Adrenal gland (tissue), 12 donors: ENCODE measurements around the gene CROCC. TPM values are rescaled to one million over a fixed set of nuclear protein-coding genes. Genes with fewer than 3 reads are reported as not detected.

Experiments used
- DNase-seq, 7 donors: peaks; one replicate each; pipeline ENCODE4 v3.0.0-alpha.2; 2019 to 2020
- H3K27ac ChIP-seq, 5 donors: fragments of 200-600 bp; sonication (generic) in 4 of 5; 1 replicate in 3 of 5; 2 replicates in 2 of 5; pipeline versions ENCODE4 v1.5.1 to v1.8.0; 2016 to 2020; ENCODE audit warnings: mild to moderate bottlenecking in 1 of 5
- H3K27me3 ChIP-seq: fragments of 200-600 bp; 2 replicates; pipeline ENCODE4 v1.8.0; 2021
- H3K36me3 ChIP-seq, 2 donors: fragments of 200-600 bp; replicated peaks in 1 of 2; 1 replicate in 1 of 2; 2 replicates in 1 of 2; pipeline versions ENCODE4 v1.5.1 to v1.8.0; 2018 to 2022
- H3K4me1 ChIP-seq, 2 donors: fragments of 200-600 bp; replicated peaks in 1 of 2; 1 replicate in 1 of 2; 2 replicates in 1 of 2; pipeline versions ENCODE4 v1.5.1 to v1.8.0; 2018 to 2021
- H3K4me3 ChIP-seq, 4 donors: fragments of 200-600 bp; sonication (generic) in 3 of 4; one replicate each; pipeline ENCODE4 v1.5.1; 2016 to 2018
- H3K9me3 ChIP-seq, 3 donors: fragments of 200-600 bp; sonication (generic) in 1 of 3; replicated peaks in 1 of 3; 1 replicate in 2 of 3; 2 replicates in 1 of 3; pipeline versions ENCODE4 v1.5.1 to v1.8.0; 2016 to 2021
- POLR2A ChIP-seq, 2 donors: fragments of 450-650 bp; IDR thresholded peaks; one replicate each; pipeline ENCODE4 v1.6.1; 2017; ENCODE audit warnings: antibody characterized with exemption in 2 of 2, mild to moderate bottlenecking in 2 of 2, moderate library complexity in 1 of 2
- WGBS, 4 donors: extraction: QIAGEN DNeasy Blood & Tissue Kit in 2 of 4; methylation state at CpG; one replicate each; pipeline versions ENCODE4 v1.1.5 to v1.1.7; 2013 to 2017; 5-methylcytosine and 5-hydroxymethylcytosine counted together
- intact Hi-C, 2 donors: fragments of 100-400 bp; cut with DNase I; formaldehyde crosslinking; loops; one replicate each; pipeline versions ENCODE4 v1.14.1 to v1.15.0; 2022 to 2023
- polyA plus RNA-seq, 3 donors: library from polyadenylated mRNA; stranded (reverse); fragments of 200-250 nt in 2 of 3; fragments of 350-450 nt in 1 of 3; fragmentation: Illumina TruSeq in 1 of 3; extraction: RNeasy Lipid Tissue Mini Kit (QIAGEN cat#74804) in 1 of 3; gene quantifications; one replicate each; pipeline ENCODE4 v1.2.3, GENCODE V29; 2013 to 2014
- total RNA-seq, 9 donors: library from RNA; depleted of rRNA in 4 of 9; stranded (reverse); fragments of >200 nt in 4 of 9; fragments of 120-200 nt in 1 of 9; fragmentation: NEBNext Ultra II Directional in 1 of 9; extraction: Animal tissue kit (Norgen Biotek cat#: 25700) in 1 of 9; gene quantifications; one replicate each; pipeline versions ENCODE4 v1.1.0 to v1.2.4, GENCODE V29; 2013 to 2023
- TF ChIP-seq, protein P1 (sequence below), 6 experiments: fragments of 450-650 bp in 4 of 6; fragments of 200-600 bp in 2 of 6; sonication (generic) in 1 of 6; IDR thresholded peaks; 1 replicate in 5 of 6; 2 replicates in 1 of 6; pipeline versions ENCODE4 v1.5.1 to v1.8.0; 2016 to 2021; ENCODE audit warnings: antibody characterized with exemption in 6 of 6, mild to moderate bottlenecking in 2 of 6, moderate library complexity in 1 of 6
- donor health status: healthy with polysubstance abuse.
- donor health status: Bipolar disorder and iron deficiency.
- donor health status: DM: yes; HTN: yes; CAD: no.
- donor health status: DM: no; HTN: no; CAD: no.
- donor health status: DM: no; HTN: no; CAD: no.
- donor health status: DM: yes; HTN: yes; CAD: no.

The CROCC gene
- total and polyA plus RNA-seq, 12 donors: 2.3 to 151 (median 19.2) TPM

DNA sequence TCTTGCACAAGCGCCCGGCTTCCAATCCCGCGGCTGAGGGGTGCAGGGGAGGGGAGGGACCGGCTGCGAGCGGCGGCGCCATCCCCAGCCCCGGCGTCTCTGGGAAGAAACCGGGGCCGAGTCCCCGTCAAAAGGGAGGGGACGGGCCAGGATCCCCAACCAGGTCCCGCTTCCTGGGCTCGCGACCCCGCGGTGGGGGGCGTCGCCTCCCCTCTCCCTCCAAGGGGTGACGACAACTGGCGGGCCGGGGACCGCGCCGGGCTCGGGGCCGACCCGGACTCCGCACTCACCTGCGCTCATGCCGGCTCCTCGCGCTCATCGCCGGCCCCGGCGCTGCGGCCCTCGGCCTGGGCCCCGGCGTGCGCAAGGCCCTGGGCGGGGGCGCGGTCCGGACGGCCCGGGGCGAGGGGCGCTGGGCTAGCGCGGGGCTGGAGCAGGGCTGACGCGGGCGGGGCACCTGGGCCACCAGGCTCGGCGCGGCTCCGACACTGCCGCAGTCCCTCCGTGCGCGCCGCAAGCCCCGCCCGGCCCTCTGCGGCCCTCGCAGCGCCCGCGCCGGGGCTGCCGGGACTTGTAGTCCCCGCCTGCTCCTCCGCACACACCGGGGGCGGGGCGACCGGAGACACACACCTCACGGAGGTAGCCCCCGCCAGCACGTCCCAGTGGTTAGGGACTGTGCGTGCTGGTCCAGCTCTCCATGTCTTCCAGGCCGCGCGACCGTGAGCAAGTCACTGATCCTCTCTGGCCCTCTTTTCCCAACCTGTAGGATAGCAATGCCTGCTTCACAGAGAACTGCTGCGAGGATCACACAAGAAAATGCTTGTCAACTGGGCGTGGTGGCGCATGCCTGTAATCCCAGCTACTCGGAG lies 89.9 kb downstream of the CROCC start, which contains the start of gene ATP13A2:
TSS of gene ATP13A2 (minus strand) at position 490 of the 869 bp plus-strand sequence. CDS start at position 300, 190 bp downstream.
- peak within 1 kb of the TSS; percentile 32 to 97 (median 61) for H3K4me3 ChIP-seq
- no peaks in the 10 kb centered on the region for H3K27me3 ChIP-seq
- H3K27ac ChIP-seq: peak within 1 kb of the TSS in 1 of 5 donors; percentile 62
- H3K36me3 ChIP-seq: no peaks in the 10 kb centered on the region
- peaks cover 11 to 33% of the 10 kb centered on the region in 2 donors for H3K4me1 ChIP-seq
- H3K9me3 ChIP-seq: no peaks in the 10 kb centered on the region
- TF ChIP-seq, protein P1, sequence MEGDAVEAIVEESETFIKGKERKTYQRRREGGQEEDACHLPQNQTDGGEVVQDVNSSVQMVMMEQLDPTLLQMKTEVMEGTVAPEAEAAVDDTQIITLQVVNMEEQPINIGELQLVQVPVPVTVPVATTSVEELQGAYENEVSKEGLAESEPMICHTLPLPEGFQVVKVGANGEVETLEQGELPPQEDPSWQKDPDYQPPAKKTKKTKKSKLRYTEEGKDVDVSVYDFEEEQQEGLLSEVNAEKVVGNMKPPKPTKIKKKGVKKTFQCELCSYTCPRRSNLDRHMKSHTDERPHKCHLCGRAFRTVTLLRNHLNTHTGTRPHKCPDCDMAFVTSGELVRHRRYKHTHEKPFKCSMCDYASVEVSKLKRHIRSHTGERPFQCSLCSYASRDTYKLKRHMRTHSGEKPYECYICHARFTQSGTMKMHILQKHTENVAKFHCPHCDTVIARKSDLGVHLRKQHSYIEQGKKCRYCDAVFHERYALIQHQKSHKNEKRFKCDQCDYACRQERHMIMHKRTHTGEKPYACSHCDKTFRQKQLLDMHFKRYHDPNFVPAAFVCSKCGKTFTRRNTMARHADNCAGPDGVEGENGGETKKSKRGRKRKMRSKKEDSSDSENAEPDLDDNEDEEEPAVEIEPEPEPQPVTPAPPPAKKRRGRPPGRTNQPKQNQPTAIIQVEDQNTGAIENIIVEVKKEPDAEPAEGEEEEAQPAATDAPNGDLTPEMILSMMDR (IDR thresholded peaks at IDR 0.05): no peak
- peak; percentile 33 to 45 for TF ChIP-seq POLR2A (IDR thresholded peaks at IDR 0.05)
- peak; percentile 68 to 85 (median 77) for DNase-seq
- intact Hi-C loops: no loop called here
- 1 to 2% (median 1%) methylated on average over 24 to 94 of the region's 94 CpGs for WGBS, 4 donors

DNA sequence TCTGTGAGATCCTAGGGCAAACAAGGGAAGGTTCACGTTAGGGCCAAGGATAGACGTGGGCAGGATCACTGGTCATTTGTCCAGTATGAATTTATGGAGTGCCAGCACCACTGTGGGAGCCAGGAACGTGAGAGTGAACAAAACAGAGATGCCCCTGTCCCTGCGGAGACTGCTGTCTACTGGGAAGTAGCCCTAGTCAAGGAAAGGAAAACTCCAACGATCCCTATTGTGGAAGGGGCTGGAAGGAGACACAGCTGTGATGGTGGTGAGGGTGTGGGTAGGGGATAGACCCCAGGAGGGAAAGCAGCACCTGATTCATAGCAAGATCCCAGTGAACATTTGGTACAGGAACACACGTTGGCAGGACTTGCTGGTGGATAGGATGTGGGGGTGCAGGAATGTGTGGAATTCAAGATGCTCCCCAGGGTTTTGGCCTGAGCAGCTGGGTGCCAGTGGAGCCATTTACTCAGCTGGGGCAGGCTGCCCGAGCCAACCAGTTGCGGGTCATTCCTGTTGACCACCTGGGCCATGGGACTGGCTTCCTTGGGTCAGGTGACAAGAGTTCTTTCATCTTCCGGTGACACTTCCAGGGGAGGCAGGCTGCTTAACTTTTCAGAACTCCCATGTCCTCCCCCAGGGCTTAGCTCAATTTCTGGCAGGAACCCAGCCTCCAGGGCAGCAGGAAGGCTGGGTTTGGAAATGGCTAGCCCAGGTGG lies 91.2 kb downstream of the CROCC start:
- Histone ChIP-seq H3K4me3 (no peak overlapping the region), H3K4me1 (peaks cover 11 to 33% of the 10 kb centered on the region in 2 donors), H3K27me3 (no peaks in the 10 kb centered on the region), H3K9me3 (no peaks in the 10 kb centered on the region), H3K27ac (no peak overlapping the region), H3K36me3 (peaks cover 0 to 3% of the 10 kb centered on the region in 2 donors)
- DNase-seq: peak in 2 of 7 donors; percentile 44
- intact Hi-C loops: no loop called here
- TF ChIP-seq, protein P1 (IDR thresholded peaks at IDR 0.05): no peak
- no peak for TF ChIP-seq POLR2A (IDR thresholded peaks at IDR 0.05)
- WGBS, 4 donors: 57 to 73% (median 68%) methylated on average over 6 to 9 of the region's 9 CpGs

DNA sequence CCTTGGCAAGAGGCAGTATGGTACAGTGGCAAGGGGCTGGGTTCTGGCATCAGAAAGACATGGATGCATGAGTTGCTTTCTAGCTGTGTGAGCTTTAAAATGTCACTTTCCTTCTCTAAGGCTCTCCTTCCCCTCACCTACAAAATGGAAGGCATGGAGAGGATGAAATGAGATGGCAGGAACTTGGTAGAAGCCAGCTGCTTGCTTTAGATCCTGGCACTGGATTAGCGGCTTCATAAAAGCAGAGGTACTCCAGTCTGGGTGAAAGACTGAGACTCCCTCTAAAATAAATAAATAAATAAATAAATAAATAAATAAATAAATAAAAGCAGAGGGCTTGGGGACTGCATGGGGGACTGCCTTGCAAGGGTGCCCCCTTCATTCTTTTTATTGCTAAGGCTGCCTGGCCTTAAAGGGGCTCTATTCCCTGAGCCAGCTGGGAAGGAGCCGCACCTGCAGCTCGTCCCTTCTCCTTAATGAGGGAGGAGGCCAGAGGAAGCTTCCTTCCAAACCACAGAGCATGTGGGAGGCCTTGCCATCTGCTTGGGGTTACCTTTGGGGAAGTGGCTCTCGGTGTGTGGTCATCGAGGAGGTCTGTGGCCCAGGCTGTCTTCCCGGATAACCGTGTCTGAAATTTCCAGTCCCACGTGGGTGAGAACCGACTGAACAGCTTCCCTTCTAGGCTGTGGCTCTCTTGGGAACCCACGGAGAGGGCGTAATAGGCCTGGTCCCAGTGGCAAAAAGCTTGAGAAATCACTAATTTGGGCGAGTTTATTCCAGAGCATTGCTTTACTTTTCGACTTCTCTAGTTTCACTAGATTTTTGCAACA lies 92.0 kb downstream of the CROCC start:
- TF ChIP-seq, protein P1 (IDR thresholded peaks at IDR 0.05): no peak
- TF ChIP-seq POLR2A (IDR thresholded peaks at IDR 0.05): no peak
- no peaks in the 10 kb centered on the region for H3K27me3 ChIP-seq
- H3K36me3 ChIP-seq: peaks cover 0 to 11% of the 10 kb centered on the region in 2 donors
- DNase-seq: no peak
- no peak overlapping the region for H3K4me3 ChIP-seq
- H3K4me1 ChIP-seq: peaks cover 11 to 33% of the 10 kb centered on the region in 2 donors
- no peak overlapping the region for H3K27ac ChIP-seq
- intact Hi-C loops: no loop called here
- 73 to 81% (median 78%) methylated on average over 9 to 13 of the region's 13 CpGs for WGBS, 4 donors
- no peaks in the 10 kb centered on the region for H3K9me3 ChIP-seq
